K562 (cell line): ENCODE data around the gene TP73. TPM values are rescaled to one million over a fixed set of nuclear protein-coding genes. Genes with fewer than 3 reads are reported as not detected.

Source experiments
- ARID2 ChIP-seq: fragments of 450-650 bp; IDR thresholded peaks from 2 replicates; pipeline ENCODE4 v1.6.1; 2017; ENCODE audit warnings: antibody characterized with exemption, mild to moderate bottlenecking
- ARID4B ChIP-seq: sonication (generic); formaldehyde crosslinking; IDR thresholded peaks from 2 replicates; pipeline ENCODE4 v1.8.0; 2022; ENCODE audit warnings: mild to moderate bottlenecking, missing genetic modification reagents
- ASH1L ChIP-seq: fragments of 450-650 bp; IDR thresholded peaks from 2 replicates; pipeline ENCODE4 v1.6.1; 2018; ENCODE audit warnings: borderline replicate concordance, mild to moderate bottlenecking, low read depth; ENCODE audit not compliant: partially characterized antibody
- CBX1 ChIP-seq: sonication (generic); IDR thresholded peaks from 2 replicates; pipeline ENCODE4 v1.6.1; 2016; ENCODE audit warnings: antibody characterized with exemption, low read depth, mild to moderate bottlenecking
- FIP1L1 ChIP-seq: fragments of 200-400 bp; formaldehyde crosslinking; IDR thresholded peaks from 2 replicates; pipeline ENCODE4 v1.6.1; 2018; ENCODE audit warnings: mild to moderate bottlenecking, low read depth, low read length; ENCODE audit not compliant: poor library complexity, severe bottlenecking
- HDAC2 ChIP-seq: fragments of 450-650 bp; IDR thresholded peaks from 2 replicates; pipeline ENCODE4 v1.6.1; 2016; ENCODE audit warnings: mild to moderate bottlenecking
- MTF1 ChIP-seq: fragments of 250-450 bp; sonication (Bioruptor Pico); IDR thresholded peaks from 2 replicates; pipeline ENCODE4 v1.9.0; 2021; ENCODE audit warnings: moderate library complexity, mild to moderate bottlenecking, inconsistent platforms, borderline replicate concordance
- NCOA1 ChIP-seq: fragments of 450-650 bp; IDR thresholded peaks from 2 replicates; pipeline ENCODE4 v1.6.1; 2016; ENCODE audit warnings: low read depth
- SUPT5H ChIP-seq: fragments of 450-650 bp; IDR thresholded peaks from 2 replicates; pipeline ENCODE4 v1.6.1; 2016
- TGIF2 ChIP-seq: sonication (generic); formaldehyde crosslinking; IDR thresholded peaks from 2 replicates; pipeline ENCODE4 v1.8.1; 2022; ENCODE audit warnings: mild to moderate bottlenecking, missing genetic modification reagents, moderate library complexity
- XRCC5 ChIP-seq: fragments of 200-400 bp; formaldehyde crosslinking; IDR thresholded peaks from 2 replicates; pipeline ENCODE4 v1.6.1; 2017; ENCODE audit warnings: low read depth, mild to moderate bottlenecking, low read length
- ZNF165 ChIP-seq: fragments of 250-450 bp; sonication (Bioruptor Pico); IDR thresholded peaks from 2 replicates; pipeline ENCODE4 v1.4.0; 2020; ENCODE audit warnings: borderline replicate concordance
- ZNF511 ChIP-seq: sonication (generic); formaldehyde crosslinking; IDR thresholded peaks from 2 replicates; pipeline ENCODE4 v1.8.0; 2022; ENCODE audit warnings: mild to moderate bottlenecking, missing genetic modification reagents
- polyA plus RNA-seq, 8 experiments: library from polyadenylated mRNA; depleted of rRNA in 4 of 8; stranded (reverse) in 5 of 8; unstranded in 3 of 8; fragments of >200 nt; fragmentation: Nextera tagmentation in 2 of 8; fragmentation: Illumina TruSeq in 1 of 8; extraction: Ambion mirVana in 2 of 8; extraction: Trizol in 1 of 8; gene quantifications; 2 replicates each; pipeline versions ENCODE4 v1.2.1 to v1.2.3, GENCODE V29; 2011 to 2014; ENCODE audit warnings: inconsistent platforms in 1 of 8, missing spikeins in 1 of 8
- total RNA-seq, 7 experiments: library from RNA; depleted of rRNA in 6 of 7; stranded (reverse); fragments of >200 nt in 6 of 7; fragmentation: Illumina TruSeq in 2 of 7; extraction: Trizol in 2 of 7; gene quantifications; 2 replicates each; pipeline versions ENCODE4 v1.2.1 to v1.2.3, GENCODE V29; 2011 to 2021; ENCODE audit warnings: low replicate concordance in 1 of 7
- TF ChIP-seq, protein P1 (sequence below): conservative IDR thresholded peaks from 2 replicates; pipeline ENCODE4 v1.6.1; 2011; ENCODE audit warnings: low read depth, mild to moderate bottlenecking, low read length; ENCODE audit not compliant: control insufficient read depth
- TF ChIP-seq, protein P2 (sequence below): fragments of 450-650 bp; IDR thresholded peaks from 2 replicates; pipeline ENCODE4 v1.6.1; 2016; ENCODE audit warnings: mild to moderate bottlenecking
- TF ChIP-seq, protein P3 (sequence below): fragments of 450-650 bp; formaldehyde crosslinking; IDR thresholded peaks from 2 replicates; pipeline ENCODE4 v1.4.0; 2020; ENCODE audit warnings: mild to moderate bottlenecking

TP73 gene
- total and polyA plus RNA-seq, 9 of the 15 experiments (the other 6 are each of a cell fraction or from before 2014, with no cell fraction given): 0.07 to 1.6 (median 0.40) TPM; not detected in 2

DNA sequence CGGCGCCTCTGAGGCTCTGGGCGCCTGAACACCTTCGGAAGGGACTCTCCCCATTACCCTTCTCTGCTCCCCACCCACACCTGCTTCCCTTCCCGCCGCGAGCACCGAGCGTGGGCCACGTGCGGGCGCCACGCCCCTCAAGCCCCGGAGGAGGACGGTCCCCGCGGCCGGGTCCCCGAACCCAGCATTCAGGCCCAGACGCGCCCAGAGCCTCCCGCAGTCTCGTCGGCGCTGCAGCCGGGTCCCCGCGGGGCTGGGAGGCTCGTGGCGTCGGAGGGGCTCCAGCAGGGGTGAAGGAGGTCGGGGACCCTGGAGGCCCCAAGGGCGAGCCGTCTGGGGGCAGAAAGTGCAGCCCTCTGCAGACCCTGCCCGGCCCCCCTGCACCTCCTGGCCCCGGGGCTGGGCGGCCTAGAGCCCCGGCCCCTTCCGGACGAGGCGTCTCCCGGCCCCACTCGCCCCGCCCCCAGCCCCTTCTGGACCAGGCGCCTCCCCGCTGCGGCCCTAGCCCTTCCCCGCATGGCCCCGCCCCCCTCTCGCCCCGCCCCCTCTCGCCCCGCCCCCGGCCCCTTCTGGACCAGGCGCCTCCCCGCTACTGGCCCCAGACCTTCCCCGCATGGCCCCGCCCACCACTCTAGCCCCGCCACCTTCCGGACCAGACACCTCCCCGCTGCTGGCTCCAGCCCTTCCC, 119.9 kb downstream of the TP73 start (continued):
- TF ChIP-seq XRCC5 (no peak), NCOA1 (no peak), SUPT5H (peak; percentile 75), HDAC2 (no peak), CBX1 (peak; percentile 23; the same call in 1 of the 2 replicates), ASH1L (no peak), TGIF2 (CRISPR knock-in tag) (0 out of 2 replicates have a peak, but pooled peaks have one; percentile 52), ARID4B (CRISPR knock-in tag) (peak; percentile 74), ZNF165 (CRISPR knock-in tag) (no peak), ZNF511 (CRISPR knock-in tag) (0 out of 2 replicates have a peak, but pooled peaks have one; percentile 25), ARID2 (no peak), FIP1L1 (peak; percentile 45), MTF1 (CRISPR knock-in tag) (no peak)
- TF ChIP-seq, protein P1, sequence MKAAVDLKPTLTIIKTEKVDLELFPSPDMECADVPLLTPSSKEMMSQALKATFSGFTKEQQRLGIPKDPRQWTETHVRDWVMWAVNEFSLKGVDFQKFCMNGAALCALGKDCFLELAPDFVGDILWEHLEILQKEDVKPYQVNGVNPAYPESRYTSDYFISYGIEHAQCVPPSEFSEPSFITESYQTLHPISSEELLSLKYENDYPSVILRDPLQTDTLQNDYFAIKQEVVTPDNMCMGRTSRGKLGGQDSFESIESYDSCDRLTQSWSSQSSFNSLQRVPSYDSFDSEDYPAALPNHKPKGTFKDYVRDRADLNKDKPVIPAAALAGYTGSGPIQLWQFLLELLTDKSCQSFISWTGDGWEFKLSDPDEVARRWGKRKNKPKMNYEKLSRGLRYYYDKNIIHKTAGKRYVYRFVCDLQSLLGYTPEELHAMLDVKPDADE: peak; percentile 45; the same call in 1 of the 2 replicates
- TF ChIP-seq, protein P2, sequence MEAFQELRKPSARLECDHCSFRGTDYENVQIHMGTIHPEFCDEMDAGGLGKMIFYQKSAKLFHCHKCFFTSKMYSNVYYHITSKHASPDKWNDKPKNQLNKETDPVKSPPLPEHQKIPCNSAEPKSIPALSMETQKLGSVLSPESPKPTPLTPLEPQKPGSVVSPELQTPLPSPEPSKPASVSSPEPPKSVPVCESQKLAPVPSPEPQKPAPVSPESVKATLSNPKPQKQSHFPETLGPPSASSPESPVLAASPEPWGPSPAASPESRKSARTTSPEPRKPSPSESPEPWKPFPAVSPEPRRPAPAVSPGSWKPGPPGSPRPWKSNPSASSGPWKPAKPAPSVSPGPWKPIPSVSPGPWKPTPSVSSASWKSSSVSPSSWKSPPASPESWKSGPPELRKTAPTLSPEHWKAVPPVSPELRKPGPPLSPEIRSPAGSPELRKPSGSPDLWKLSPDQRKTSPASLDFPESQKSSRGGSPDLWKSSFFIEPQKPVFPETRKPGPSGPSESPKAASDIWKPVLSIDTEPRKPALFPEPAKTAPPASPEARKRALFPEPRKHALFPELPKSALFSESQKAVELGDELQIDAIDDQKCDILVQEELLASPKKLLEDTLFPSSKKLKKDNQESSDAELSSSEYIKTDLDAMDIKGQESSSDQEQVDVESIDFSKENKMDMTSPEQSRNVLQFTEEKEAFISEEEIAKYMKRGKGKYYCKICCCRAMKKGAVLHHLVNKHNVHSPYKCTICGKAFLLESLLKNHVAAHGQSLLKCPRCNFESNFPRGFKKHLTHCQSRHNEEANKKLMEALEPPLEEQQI: no peak
- TF ChIP-seq, protein P3, sequence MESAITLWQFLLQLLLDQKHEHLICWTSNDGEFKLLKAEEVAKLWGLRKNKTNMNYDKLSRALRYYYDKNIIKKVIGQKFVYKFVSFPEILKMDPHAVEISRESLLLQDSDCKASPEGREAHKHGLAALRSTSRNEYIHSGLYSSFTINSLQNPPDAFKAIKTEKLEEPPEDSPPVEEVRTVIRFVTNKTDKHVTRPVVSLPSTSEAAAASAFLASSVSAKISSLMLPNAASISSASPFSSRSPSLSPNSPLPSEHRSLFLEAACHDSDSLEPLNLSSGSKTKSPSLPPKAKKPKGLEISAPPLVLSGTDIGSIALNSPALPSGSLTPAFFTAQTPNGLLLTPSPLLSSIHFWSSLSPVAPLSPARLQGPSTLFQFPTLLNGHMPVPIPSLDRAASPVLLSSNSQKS: no peak
